H9 (cell line): Measurements from ENCODE around the gene CCL17. TPM values are rescaled to one million over a fixed set of nuclear protein-coding genes. Genes with fewer than 3 reads are reported as not detected.

Experiments used
- DNase-seq: peaks from one replicate; pipeline ENCODE4 v3.0.0-alpha.2; 2017
- H2AFZ ChIP-seq: one replicate; pipeline ENCODE4 v1.6.1; 2013; ENCODE audit warnings: mild to moderate bottlenecking, low read length, control low read depth, moderate library complexity
- H2AK5ac ChIP-seq: 2 replicates; pipeline ENCODE4 v1.6.1; 2013; ENCODE audit warnings: low read length, control low read depth, mixed read lengths; ENCODE audit not compliant: insufficient read length
- H2BK120ac ChIP-seq: one replicate; pipeline ENCODE4 v1.6.1; 2013; ENCODE audit warnings: low read depth, mild to moderate bottlenecking, low read length, control low read depth, inconsistent platforms; ENCODE audit not compliant: poor library complexity, severe bottlenecking
- H2BK12ac ChIP-seq: 2 replicates; pipeline ENCODE4 v1.6.1; 2013; ENCODE audit warnings: low read length, control low read depth, mixed read lengths, low read depth; ENCODE audit not compliant: insufficient read length
- H2BK15ac ChIP-seq: 2 replicates; pipeline ENCODE4 v1.6.1; 2013; ENCODE audit warnings: low read depth, low read length, control low read depth
- H2BK20ac ChIP-seq: one replicate; pipeline ENCODE4 v1.6.1; 2013; ENCODE audit warnings: low read depth, mild to moderate bottlenecking, low read length, control low read depth, inconsistent platforms; ENCODE audit not compliant: poor library complexity, severe bottlenecking
- H2BK5ac ChIP-seq: 2 replicates; pipeline ENCODE4 v1.6.1; 2013; ENCODE audit warnings: low read length, control low read depth, mixed read lengths; ENCODE audit not compliant: insufficient read length
- H3K14ac ChIP-seq: 2 replicates; pipeline ENCODE4 v1.6.1; 2013; ENCODE audit warnings: low read length, control low read depth; ENCODE audit not compliant: insufficient read depth
- H3K18ac ChIP-seq: 2 replicates; pipeline ENCODE4 v1.6.1; 2013; ENCODE audit warnings: low read depth, mild to moderate bottlenecking, mixed read lengths, low read length, control low read depth; ENCODE audit not compliant: insufficient read length
- H3K23ac ChIP-seq: 2 replicates; pipeline ENCODE4 v1.6.1; 2013; ENCODE audit warnings: low read length, control low read depth, mixed read lengths, low read depth; ENCODE audit not compliant: insufficient read length
- H3K23me2 ChIP-seq: 2 replicates; pipeline ENCODE4 v1.6.1; 2013; ENCODE audit warnings: low read depth, mild to moderate bottlenecking, mixed read lengths, low read length, control low read depth; ENCODE audit not compliant: insufficient read length, poor library complexity, severe bottlenecking
- H3K27ac ChIP-seq: 2 replicates; pipeline ENCODE4 v1.5.1; 2013; ENCODE audit warnings: low read length, control low read depth, mixed read lengths, low read depth; ENCODE audit not compliant: insufficient read length
- H3K27me3 ChIP-seq: 2 replicates; pipeline ENCODE4 v1.6.1; 2013; ENCODE audit warnings: low read length, control low read depth, inconsistent platforms; ENCODE audit not compliant: insufficient read depth
- H3K4ac ChIP-seq: 2 replicates; pipeline ENCODE4 v1.6.1; 2013; ENCODE audit warnings: low read depth, mild to moderate bottlenecking, control low read depth, inconsistent platforms, low read length, moderate library complexity
- H3K4me1 ChIP-seq: 2 replicates; pipeline ENCODE4 v1.6.1; 2013; ENCODE audit warnings: low read length, control low read depth, inconsistent platforms; ENCODE audit not compliant: insufficient read depth
- H3K4me2 ChIP-seq: 2 replicates; pipeline ENCODE4 v1.6.1; 2013; ENCODE audit warnings: low read length, control low read depth, mixed read lengths; ENCODE audit not compliant: insufficient read length, insufficient read depth
- H3K56ac ChIP-seq: 2 replicates; pipeline ENCODE4 v1.6.1; 2013; ENCODE audit warnings: low read depth, mild to moderate bottlenecking, mixed read lengths, low read length, control low read depth; ENCODE audit not compliant: insufficient read length
- H3K79me1 ChIP-seq: 2 replicates; pipeline ENCODE4 v1.6.1; 2013; ENCODE audit warnings: low read depth, mild to moderate bottlenecking, moderate library complexity, low read length, control low read depth, inconsistent platforms; ENCODE audit not compliant: insufficient read depth, poor library complexity, severe bottlenecking
- H3K79me2 ChIP-seq: 2 replicates; pipeline ENCODE4 v1.6.1; 2013; ENCODE audit warnings: low read length, control low read depth, inconsistent platforms; ENCODE audit not compliant: insufficient read depth
- H3K9ac ChIP-seq: 2 replicates; pipeline ENCODE4 v1.6.1; 2013; ENCODE audit warnings: low read length, control low read depth, mixed read lengths; ENCODE audit not compliant: insufficient read length; ENCODE audit errors: extremely low read depth
- H3K9me3 ChIP-seq: one replicate; pipeline ENCODE4 v1.6.1; 2013; ENCODE audit warnings: low read depth, low read length, inconsistent platforms; ENCODE audit not compliant: control insufficient read depth
- H3T11ph ChIP-seq: one replicate; pipeline ENCODE4 v1.6.1; 2013; ENCODE audit warnings: mild to moderate bottlenecking, low read length, control low read depth, inconsistent platforms
- H4K20me1 ChIP-seq: one replicate; pipeline ENCODE4 v1.6.1; 2013; ENCODE audit not compliant: control insufficient read depth, insufficient read length, insufficient read depth
- H4K5ac ChIP-seq: 2 replicates; pipeline ENCODE4 v1.6.1; 2013; ENCODE audit warnings: low read depth, mild to moderate bottlenecking, mixed read lengths, low read length, control low read depth; ENCODE audit not compliant: insufficient read length
- H4K8ac ChIP-seq: replicated peaks from 2 replicates; pipeline ENCODE4 v1.6.1; 2013; ENCODE audit warnings: low read length, control low read depth, mixed read lengths, low read depth; ENCODE audit not compliant: insufficient read length
- H4K91ac ChIP-seq: 2 replicates; pipeline ENCODE4 v1.6.1; 2013; ENCODE audit warnings: low read depth, mild to moderate bottlenecking, moderate library complexity, mixed read lengths, low read length, control low read depth; ENCODE audit not compliant: insufficient read length
- H3K27ac Mint-ChIP-seq, 3 experiments: 2 replicates in 2 of 3; 3 replicates in 1 of 3; pipeline ENCODE4 v1.8.0; 2020 to 2021; ENCODE audit warnings: mixed read lengths in 3 of 3, mild to moderate bottlenecking in 1 of 3, moderate library complexity in 1 of 3
- H3K27me3 Mint-ChIP-seq: 2 replicates; pipeline ENCODE4 v1.8.0; 2021; ENCODE audit warnings: low read depth, mild to moderate bottlenecking, moderate library complexity, mixed read lengths
- H3K36me3 Mint-ChIP-seq, 3 experiments: 2 replicates in 2 of 3; 3 replicates in 1 of 3; pipeline ENCODE4 v1.8.0; 2020 to 2021; ENCODE audit warnings: low read depth in 3 of 3, mixed read lengths in 3 of 3; ENCODE audit not compliant: insufficient read depth in 1 of 3
- H3K4me1 Mint-ChIP-seq, 2 experiments: 2 replicates each; pipeline ENCODE4 v1.8.0; 2020; ENCODE audit warnings: mixed read lengths in 2 of 2
- H3K4me3 Mint-ChIP-seq, 2 experiments: 2 replicates in 1 of 2; 3 replicates in 1 of 2; pipeline ENCODE4 v1.8.0; 2020 to 2021; ENCODE audit warnings: mild to moderate bottlenecking in 2 of 2, mixed read lengths in 2 of 2, moderate library complexity in 1 of 2
- H3K9me3 Mint-ChIP-seq, 2 experiments: 2 replicates in 1 of 2; 3 replicates in 1 of 2; pipeline ENCODE4 v1.8.0; 2020; ENCODE audit warnings: mild to moderate bottlenecking in 2 of 2, mixed read lengths in 2 of 2, moderate library complexity in 1 of 2
- WGBS: extraction: QIAGEN DNeasy Blood & Tissue Kit; methylation state at CpG from one replicate; pipeline ENCODE4 v1.1.7; 2013; ENCODE audit warnings: missing lambda C conversion rate, low lambda C conversion rate, mixed read lengths; ENCODE audit not compliant: insufficient read length; ENCODE audit errors: extremely low coverage; 5-methylcytosine and 5-hydroxymethylcytosine counted together
- total RNA-seq: library from RNA; stranded (reverse); gene quantifications from 2 replicates; pipeline ENCODE4 v1.2.1, GENCODE V29; 2021
- TF ChIP-seq, protein P1 (sequence below): fragments of 200-600 bp; sonication (generic); conservative IDR thresholded peaks from 3 replicates; pipeline ENCODE4 v1.8.0; 2021; ENCODE audit warnings: antibody characterized with exemption, mild to moderate bottlenecking

Gene CCL17
- total RNA-seq, 1 experiment from 2014 or later = not detected

DNA sequence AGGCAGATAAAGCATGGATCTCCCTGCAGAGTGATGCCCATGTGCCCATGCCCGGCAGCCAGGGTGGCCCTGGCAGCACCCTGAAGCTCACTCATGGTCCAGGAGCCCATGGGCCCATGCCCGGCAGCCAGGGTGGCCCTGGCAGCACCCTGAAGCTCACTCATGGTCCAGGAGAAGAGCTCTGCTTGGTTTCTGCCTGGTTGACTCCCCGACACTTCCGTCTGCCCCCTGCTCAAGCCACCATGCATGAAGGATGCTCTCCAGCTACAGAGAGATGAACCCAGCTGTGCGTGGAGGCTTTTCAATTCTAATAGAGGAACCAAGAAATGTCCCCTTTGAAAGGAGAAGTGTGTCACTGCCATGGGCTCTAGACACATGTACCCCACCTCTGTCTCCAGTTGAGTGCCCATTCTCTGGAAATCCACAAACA lies 8.7 kb downstream of the CCL17 start:
- H3K27me3 ChIP-seq = no peaks in the 10 kb centered on the region
- no peak overlapping the region for H3K56ac ChIP-seq
- H3K9ac ChIP-seq = no peak overlapping the region
- WGBS = no CpG with 5 or more reads among the region's 5 CpGs
- H3K27ac ChIP-seq = no peak overlapping the region
- no peaks in the 10 kb centered on the region for H3K4me1 ChIP-seq
- H3K79me2 ChIP-seq = no peaks in the 10 kb centered on the region
- TF ChIP-seq, protein P1, sequence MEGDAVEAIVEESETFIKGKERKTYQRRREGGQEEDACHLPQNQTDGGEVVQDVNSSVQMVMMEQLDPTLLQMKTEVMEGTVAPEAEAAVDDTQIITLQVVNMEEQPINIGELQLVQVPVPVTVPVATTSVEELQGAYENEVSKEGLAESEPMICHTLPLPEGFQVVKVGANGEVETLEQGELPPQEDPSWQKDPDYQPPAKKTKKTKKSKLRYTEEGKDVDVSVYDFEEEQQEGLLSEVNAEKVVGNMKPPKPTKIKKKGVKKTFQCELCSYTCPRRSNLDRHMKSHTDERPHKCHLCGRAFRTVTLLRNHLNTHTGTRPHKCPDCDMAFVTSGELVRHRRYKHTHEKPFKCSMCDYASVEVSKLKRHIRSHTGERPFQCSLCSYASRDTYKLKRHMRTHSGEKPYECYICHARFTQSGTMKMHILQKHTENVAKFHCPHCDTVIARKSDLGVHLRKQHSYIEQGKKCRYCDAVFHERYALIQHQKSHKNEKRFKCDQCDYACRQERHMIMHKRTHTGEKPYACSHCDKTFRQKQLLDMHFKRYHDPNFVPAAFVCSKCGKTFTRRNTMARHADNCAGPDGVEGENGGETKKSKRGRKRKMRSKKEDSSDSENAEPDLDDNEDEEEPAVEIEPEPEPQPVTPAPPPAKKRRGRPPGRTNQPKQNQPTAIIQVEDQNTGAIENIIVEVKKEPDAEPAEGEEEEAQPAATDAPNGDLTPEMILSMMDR = no peak
- H3K4me1 Mint-ChIP-seq = peaks cover 9 to 21% of the 10 kb centered on the region in 2 experiments
- H3K4me3 Mint-ChIP-seq = no peak overlapping the region
- no peak overlapping the region for H3T11ph ChIP-seq
- no peak overlapping the region for H2BK5ac ChIP-seq
- H3K27me3 Mint-ChIP-seq = peaks cover 1% of the 10 kb centered on the region
- no peak overlapping the region for H4K91ac ChIP-seq
- no peak overlapping the region for H2BK120ac ChIP-seq
- H2BK15ac ChIP-seq = no peak overlapping the region
- no peaks in the 10 kb centered on the region for H4K20me1 ChIP-seq
- H3K23ac ChIP-seq = no peak overlapping the region
- no peak for DNase-seq
- no peak overlapping the region for H4K8ac ChIP-seq
- no peak overlapping the region for H3K27ac Mint-ChIP-seq
- H3K14ac ChIP-seq = no peak overlapping the region
- no peak overlapping the region for H3K4ac ChIP-seq
- no peak overlapping the region for H3K18ac ChIP-seq
- H2BK20ac ChIP-seq = no peak overlapping the region
- no peak overlapping the region for H2AFZ ChIP-seq
- H2AK5ac ChIP-seq = no peak overlapping the region
- H2BK12ac ChIP-seq = no peak overlapping the region
- no peaks in the 10 kb centered on the region for H3K79me1 ChIP-seq
- H3K9me3 Mint-ChIP-seq = peaks cover 0 to 3% of the 10 kb centered on the region in 2 experiments; a peak in 1 of 5 replicates
- H3K36me3 Mint-ChIP-seq = no peaks in the 10 kb centered on the region
- no peaks in the 10 kb centered on the region for H3K9me3 ChIP-seq
- H3K4me2 ChIP-seq = no peak overlapping the region
- H4K5ac ChIP-seq = no peak overlapping the region
- H3K23me2 ChIP-seq = peaks cover 5% of the 10 kb centered on the region
